ENCODE measurements around the gene GABRR2.

DNA sequence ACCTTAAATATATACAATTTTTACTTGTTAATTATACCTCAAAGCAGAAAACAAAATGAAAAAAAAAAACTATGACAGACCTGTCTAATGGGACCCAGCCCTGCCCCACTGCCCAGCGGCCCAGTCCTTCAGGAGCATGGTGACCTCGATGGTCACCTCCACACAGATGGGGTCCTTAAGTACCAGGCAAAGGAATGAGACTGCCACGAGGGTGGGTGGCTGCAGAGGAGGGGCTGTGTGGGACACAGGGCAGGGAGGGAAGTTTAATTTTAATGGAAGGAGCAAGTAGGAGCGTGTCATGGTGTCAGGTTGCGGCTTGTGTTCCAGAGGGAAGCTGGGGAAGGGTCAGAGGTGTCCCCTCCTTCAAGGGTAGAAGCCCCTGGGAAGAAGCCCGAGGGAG, 28.6 kb downstream of the GABRR2 start:
- TF ChIP-seq POLR2A (IDR thresholded peaks at IDR 0.05): no peak
- TF ChIP-seq, protein P1, sequence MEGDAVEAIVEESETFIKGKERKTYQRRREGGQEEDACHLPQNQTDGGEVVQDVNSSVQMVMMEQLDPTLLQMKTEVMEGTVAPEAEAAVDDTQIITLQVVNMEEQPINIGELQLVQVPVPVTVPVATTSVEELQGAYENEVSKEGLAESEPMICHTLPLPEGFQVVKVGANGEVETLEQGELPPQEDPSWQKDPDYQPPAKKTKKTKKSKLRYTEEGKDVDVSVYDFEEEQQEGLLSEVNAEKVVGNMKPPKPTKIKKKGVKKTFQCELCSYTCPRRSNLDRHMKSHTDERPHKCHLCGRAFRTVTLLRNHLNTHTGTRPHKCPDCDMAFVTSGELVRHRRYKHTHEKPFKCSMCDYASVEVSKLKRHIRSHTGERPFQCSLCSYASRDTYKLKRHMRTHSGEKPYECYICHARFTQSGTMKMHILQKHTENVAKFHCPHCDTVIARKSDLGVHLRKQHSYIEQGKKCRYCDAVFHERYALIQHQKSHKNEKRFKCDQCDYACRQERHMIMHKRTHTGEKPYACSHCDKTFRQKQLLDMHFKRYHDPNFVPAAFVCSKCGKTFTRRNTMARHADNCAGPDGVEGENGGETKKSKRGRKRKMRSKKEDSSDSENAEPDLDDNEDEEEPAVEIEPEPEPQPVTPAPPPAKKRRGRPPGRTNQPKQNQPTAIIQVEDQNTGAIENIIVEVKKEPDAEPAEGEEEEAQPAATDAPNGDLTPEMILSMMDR (IDR thresholded peaks at IDR 0.05): no peak
- no peak for TF ChIP-seq POLR2AphosphoS5 (IDR thresholded peaks at IDR 0.05; ENCODE audit: insufficient read depth in 1 of 2, low read depth in 1 of 2)

Measured in vagina (tissue), 2 donors.